Cardiac septum (tissue), 1 donor: ENCODE measurements around the gene KDM6B. TPM values are rescaled to one million over a fixed set of nuclear protein-coding genes. Genes with fewer than 3 reads are reported as not detected.
A peak's percentile ranks its signal among the peaks of the same experiment; 100 is the strongest.
"Not testable (repeated sequence)": the region's sequence is repeated elsewhere in the genome, so short reads cannot be mapped to it uniquely, and the experiment has no call there.

Source experiments
- DNase-seq: peaks from one replicate; pipeline ENCODE4 v3.0.0-alpha.2; 2020; ENCODE audit warnings: low spot score
- intact Hi-C: fragments of 100-400 bp; cut with DNase I; formaldehyde crosslinking; loops from one replicate; pipeline ENCODE4 v1.14.0; 2022
- long read RNA-seq: library from polyadenylated mRNA; unstranded; transcript quantifications from one replicate; pipeline ENCODE4 v2.0.0, GENCODE V29; 2021
- total RNA-seq: library from RNA; stranded (reverse); fragmentation: NEBNext Ultra II Directional; extraction: Animal tissue kit (Norgen Biotek cat#: 25700); gene quantifications from one replicate; pipeline ENCODE4 v1.2.1, GENCODE V29; 2021
- donor health status: DM: no; HTN: no; CAD: no.

Gene KDM6B
- total RNA-seq = 22.1 TPM
- long read RNA-seq, partial matches to known transcripts = 7 of 7 reads
- long read RNA-seq, other reads (novel, unspliced or antisense) = 0 of 7 reads

GRCh38 chr17:7833795-7834541 lies at the start of gene KDM6B:
TSS of gene KDM6B (plus strand) at chr17:7834217. CDS start at chr17:7845555, 11,338 bp downstream.
- intact Hi-C loops = loop anchor here (1.0 to 2.0 kb wide), 2 partner anchors 8 to 23 kb away; partner anchors contain the start of gene NAA38

DNA sequence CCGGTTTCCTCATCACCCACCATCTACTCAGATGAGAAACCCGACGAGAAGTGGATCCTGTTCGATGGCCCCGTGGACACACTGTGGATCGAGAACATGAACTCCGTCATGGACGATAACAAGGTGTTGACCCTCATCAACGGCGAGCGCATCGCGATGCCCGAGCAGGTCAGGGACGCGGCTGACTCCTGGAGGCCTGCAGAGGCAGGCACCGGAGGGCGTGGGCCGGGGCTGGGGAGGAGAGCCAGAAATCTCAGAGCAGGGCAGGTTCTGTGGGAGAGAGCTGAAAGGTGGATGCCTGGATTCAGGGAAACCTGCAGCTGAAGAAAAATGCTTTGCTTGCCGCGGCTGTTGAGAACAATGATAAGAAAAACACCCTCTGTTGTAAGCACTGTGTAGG lies 47.2 kb upstream of the KDM6B start:
- no peak for DNase-seq
- intact Hi-C loops = no loop called here

More at GRCh38 chr17:7833795-7834541, at the start of gene KDM6B:
- DNase-seq = peak; percentile 98

GRCh38 chr17:7789131-7789530 lies 44.9 kb upstream of the KDM6B start:
- no peak for DNase-seq
- intact Hi-C loops = no loop called here

DNA sequence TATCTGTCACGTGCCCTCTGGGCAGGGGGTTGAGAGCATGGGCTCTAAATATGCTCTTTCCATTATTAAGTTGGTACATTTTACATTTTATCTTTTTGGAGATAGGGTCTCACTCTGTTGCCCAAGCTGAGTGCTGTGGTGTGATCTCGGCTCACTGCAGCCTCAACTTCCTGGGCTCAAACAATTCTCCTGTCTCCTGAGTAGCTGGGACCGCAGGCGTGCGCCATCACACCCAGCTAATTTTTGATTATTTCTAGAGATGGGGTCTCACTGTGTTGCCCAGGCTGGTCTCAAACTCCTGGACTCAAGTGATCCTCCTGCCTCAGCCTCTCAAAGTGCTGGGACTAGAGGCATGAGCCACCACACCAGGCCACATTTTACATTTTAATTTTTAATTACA lies 43.9 kb upstream of the KDM6B start:
- intact Hi-C loops = no loop called here
- no peak for DNase-seq

DNA sequence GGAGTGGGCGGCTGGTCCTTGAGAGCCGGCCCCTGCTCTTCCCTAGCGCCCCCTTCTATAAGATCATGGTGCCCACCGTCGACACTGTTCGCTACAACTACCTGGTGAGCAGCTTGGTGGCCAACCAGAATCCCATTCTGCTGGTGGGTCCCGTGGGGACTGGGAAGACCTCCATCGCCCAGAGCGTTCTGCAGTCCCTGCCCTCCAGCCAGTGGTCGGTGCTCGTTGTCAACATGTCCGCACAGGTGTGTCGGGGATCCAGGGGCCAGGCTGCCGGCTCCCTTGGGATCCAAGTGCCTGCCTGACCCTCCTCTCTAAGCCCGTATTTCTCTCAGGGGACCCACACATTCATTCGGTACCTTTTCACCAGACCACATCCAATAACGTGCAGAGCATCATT lies 41.4 kb upstream of the KDM6B start:
- DNase-seq = no peak
- intact Hi-C loops = no loop called here

DNA sequence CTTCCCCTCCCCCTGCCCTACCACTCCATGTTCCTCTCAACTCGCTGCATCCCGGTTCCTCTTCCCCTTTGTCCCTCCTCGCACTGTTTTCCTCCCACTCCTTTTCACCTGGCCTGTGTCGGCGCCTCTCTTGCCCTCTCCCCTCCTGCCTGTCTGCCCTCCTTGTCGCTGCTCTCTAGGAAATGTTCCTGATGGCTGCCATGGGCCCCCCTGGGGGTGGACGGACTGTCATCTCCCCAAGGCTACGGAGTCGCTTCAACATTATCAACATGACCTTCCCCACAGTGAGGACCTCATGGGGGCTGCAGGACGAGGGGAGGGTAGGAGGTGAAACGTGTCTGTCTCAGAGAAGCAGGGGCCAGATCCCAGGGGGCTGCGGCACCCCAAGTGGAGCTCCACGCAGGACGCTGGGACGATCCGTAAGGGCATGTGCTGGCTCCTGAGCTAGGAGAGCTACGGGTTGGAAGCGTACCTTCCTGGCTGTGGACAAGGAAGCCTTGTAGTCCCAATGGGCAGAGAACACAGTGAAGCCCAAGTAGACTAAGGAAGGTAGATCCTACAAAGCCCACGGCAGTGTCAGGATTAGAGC lies 39.8 kb upstream of the KDM6B start:
- intact Hi-C loops = no loop called here

DNA sequence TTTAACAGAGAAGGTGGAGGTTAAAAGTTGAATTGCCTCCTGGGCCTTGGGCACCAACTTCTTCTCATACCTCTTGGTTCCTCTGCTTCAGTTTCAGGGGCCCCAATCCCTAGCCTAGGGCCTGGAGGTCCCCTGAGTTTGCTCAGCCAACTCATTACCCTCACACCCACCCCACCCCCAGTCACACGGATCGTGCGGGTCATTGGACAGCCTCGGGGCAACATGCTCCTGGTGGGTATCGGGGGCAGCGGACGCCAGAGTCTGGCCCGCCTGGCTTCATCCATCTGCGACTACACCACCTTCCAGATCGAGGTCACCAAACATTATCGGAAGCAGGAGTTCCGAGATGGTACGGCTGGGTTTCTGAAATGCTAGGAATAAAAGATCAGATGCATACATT lies 36.0 kb upstream of the KDM6B start:
- intact Hi-C loops = no loop called here

More for the DNA sequence above, 39.8 kb upstream of the KDM6B start:
- DNase-seq = no peak

DNA sequence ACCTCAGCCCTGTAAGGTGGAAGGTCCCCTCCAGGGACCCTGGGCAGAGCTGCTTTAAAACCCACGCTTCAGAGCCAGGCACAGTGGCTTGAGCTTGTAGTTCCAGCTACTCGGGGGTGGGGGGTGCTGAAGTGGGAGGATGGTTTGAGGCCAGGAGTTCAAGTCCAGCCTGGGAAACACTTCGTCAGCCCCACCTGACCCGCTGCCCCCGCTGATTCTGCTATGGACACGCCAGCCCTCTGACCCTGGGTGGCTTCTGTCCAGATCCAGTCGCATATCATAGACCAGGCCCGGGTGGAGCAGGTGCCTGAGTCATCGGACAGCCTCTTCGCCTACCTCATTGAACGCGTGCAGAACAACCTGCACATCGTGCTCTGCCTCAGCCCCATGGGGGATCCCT lies 35.2 kb upstream of the KDM6B start:
- intact Hi-C loops = no loop called here

More for the DNA sequence above, 36.0 kb upstream of the KDM6B start:
- DNase-seq = peak; percentile 62

GRCh38 chr17:7803981-7804380 lies 30.0 kb upstream of the KDM6B start:
- intact Hi-C loops = no loop called here
- no peak for DNase-seq

More for the DNA sequence above, 35.2 kb upstream of the KDM6B start:
- peak; percentile 31 for DNase-seq

DNA sequence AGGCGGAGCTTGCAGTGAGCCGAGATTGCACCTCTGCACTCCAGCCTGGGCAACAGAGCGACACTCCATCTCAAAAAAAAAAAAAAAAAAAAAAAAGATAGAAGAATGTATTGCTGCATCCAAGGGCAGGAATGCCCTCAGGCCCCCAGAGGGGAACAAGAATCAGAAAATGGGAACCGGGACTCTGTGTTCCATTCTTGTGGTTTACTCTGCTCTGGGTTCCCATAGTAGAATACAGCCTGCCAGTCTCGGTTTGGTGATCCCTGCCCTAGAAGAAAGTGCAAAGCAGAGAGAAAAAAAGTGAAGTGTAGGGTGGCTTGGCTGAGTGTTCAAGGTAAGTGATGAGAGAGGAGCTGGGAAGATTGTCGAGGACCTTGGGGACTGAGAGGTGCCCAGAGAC lies 27.4 kb upstream of the KDM6B start:
- intact Hi-C loops = no loop called here
- peak; percentile 36 for DNase-seq

GRCh38 chr17:7807206-7807605 lies 26.8 kb upstream of the KDM6B start:
- DNase-seq = peak; percentile 65
- intact Hi-C loops = no loop called here

GRCh38 chr17:7809086-7809790 lies 24.8 kb upstream of the KDM6B start:
- peak; percentile 14 for DNase-seq
- intact Hi-C loops = no loop called here

GRCh38 chr17:7809791-7810343 lies 24.1 kb upstream of the KDM6B start:
- DNase-seq, intact Hi-C loops: not testable (repeated sequence)

GRCh38 chr17:7811251-7811650 lies 22.8 kb upstream of the KDM6B start:
- DNase-seq = no peak
- intact Hi-C loops = no loop called here

DNA sequence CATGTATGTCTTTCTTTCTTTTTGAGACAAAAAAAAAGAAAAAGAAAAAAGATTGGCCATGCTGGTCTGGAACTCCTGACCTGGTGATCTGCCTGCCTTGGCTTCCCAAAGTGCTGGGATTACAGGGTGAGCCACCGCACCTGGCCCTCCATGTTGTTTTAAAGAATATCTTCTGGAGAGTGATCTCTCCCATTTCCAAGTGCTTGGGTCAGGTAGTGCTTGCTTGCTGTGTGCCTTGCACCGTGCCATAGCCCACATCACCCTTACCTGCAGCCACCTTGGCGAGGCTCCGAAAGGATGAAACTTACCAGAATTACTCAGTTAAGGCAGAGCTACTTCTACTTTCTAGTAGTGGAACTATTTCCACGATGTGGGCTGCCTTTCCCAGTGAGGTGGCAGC lies 19.0 kb upstream of the KDM6B start:
- intact Hi-C loops = no loop called here
- DNase-seq = peak; percentile 10

GRCh38 chr17:7816926-7817642 lies 16.9 kb upstream of the KDM6B start:
- intact Hi-C loops = no loop called here
- no peak for DNase-seq

GRCh38 chr17:7817643-7817964 lies 16.4 kb upstream of the KDM6B start:
- DNase-seq = no peak
- intact Hi-C loops = no loop called here

GRCh38 chr17:7818026-7818425 lies 16.0 kb upstream of the KDM6B start:
- DNase-seq = no peak
- intact Hi-C loops = no loop called here

- DNase-seq = no peak
- intact Hi-C loops = no loop called here
Observed at GRCh38 chr17:7818746-7819645, 15.0 kb upstream of the KDM6B start.
